HT1080 (cell line): ENCODE data around the gene PRKCE. TPM values are rescaled to one million over a fixed set of nuclear protein-coding genes. Genes with fewer than 3 reads are reported as not detected.

Experiments
- DNase-seq: peaks from one replicate; pipeline ENCODE4 v3.0.0-alpha.2; 2015; ENCODE audit warnings: low read depth
- total RNA-seq: library from RNA; depleted of rRNA; stranded (reverse); fragments of >200 nt; shearing (Covaris generic); gene quantifications from 2 replicates; pipeline ENCODE4 v1.2.3, GENCODE V29; 2014

The PRKCE gene
- total RNA-seq, 1 experiment from 2014 or later = 31.7 TPM

DNA sequence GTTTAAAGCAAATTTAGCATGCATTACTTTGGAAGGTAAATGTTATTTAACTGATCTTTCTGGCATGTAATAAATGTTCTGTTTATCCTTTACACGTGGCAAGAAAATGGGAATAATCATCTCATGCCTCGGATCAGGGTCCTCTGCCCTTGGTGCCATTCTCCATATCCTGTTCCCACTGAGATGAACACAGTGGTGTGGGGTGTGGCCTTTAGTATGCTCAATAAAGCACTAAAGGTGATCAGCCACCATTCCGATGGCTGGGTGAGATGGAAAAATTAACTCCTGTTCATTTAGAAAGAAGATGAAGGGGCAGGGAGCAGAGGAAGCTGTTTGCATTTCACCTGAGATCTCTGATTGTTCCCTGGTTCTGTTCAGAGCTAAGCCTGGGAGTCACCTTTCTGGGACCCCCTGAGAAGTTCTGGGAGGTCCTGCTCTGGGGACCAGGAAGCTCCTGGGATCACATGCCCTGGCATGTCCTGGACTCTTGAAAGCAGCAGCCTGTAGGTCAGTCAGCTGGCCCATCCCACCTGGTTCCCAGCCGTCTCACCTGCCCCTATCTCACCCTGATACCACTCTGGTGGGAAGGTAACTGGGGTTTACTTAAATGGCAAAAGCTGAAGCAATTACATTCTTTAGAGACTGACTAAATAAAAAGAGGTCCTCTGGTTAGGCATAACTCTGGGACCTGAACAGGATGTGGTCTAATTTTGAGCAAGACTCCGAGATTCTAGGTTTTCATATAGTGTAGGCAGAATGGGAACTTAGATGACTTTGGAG, 356.8 kb downstream of the PRKCE start:
- peak; percentile 71 for DNase-seq

- DNase-seq = no peak
These were observed 357.8 kb downstream of the PRKCE start for GRCh38 chr2:46009315-46009714.

DNA sequence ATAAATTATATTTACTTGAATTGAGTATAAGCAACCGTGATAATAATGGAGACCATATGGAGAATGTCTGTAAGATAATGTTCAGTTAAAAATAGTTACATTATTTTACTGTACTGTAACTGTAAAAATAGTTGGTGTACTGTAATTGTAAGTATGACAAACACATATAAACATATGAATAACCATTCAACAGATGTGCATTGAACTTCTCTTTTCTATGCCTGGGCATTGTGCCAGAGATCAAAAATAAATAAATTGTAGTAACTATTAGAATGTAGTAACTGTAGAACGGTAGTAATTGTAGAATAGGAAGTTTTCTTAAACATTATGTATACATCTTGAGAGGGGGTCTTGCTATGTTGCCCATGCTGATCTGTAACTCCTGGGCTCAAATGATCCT, 358.3 kb downstream of the PRKCE start:
- DNase-seq = no peak

GRCh38 chr2:46010223-46010924, 358.9 kb downstream of the PRKCE start:
- no peak for DNase-seq

DNA sequence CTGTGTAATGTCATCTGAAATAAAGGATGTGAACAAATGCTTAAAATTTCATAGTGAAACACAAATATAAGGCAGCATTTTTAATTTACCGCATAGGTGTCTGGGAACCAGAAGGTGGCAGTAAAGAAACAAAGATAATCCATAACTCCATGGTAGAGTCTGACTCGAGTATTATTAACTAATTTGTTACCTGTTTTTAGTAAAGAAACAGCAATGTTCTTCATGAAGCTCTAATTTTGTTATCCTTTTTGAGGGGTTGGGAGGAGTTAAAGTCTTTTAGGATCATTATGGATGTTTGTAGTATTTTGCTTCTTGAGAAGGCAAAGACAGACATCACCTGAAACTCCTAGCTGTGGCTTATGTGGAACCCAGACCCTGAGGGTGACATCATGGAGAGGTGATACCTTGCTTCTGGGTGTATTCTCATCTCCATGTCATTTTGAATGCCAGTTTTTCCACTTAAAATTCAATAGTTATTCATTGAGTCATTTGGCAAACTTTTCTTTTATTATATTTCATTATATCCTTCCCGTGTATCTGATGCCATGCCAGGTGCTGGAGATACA, 359.5 kb downstream of the PRKCE start:
- DNase-seq = peak; percentile 38

DNA sequence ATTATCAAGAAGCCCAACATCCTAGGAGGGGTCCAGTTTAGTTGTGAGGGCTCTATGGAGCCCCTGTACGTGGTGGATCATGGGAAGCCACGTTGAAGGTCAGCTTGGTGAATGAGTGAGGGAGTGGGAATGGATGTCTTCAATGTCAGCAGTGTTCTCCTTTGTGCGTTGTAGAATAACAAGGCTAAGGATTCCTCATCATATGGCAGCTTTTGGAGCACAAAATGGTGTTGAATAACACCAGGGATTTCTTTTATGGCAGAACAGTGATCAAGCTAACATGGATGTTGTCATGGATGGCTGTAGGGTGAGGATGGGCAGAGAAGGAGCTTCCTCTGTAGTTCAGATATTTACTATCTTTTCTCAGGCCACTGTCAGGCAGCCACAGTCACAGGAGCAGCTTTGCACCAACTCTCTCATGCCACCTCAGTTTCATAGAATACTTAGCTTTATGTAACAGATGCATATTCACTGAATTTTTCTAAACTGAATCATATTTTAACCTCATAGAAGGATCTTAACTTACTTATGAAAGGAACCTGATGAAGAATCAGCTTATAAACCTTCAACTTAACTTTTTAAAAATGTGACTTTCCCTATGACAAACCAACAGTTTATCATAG, 361.3 kb downstream of the PRKCE start:
- no peak for DNase-seq

- DNase-seq = no peak
These were observed 362.3 kb downstream of the PRKCE start for GRCh38 chr2:46013726-46014125.

GRCh38 chr2:46014911-46015654, 363.6 kb downstream of the PRKCE start:
- DNase-seq = peak; percentile 64

DNA sequence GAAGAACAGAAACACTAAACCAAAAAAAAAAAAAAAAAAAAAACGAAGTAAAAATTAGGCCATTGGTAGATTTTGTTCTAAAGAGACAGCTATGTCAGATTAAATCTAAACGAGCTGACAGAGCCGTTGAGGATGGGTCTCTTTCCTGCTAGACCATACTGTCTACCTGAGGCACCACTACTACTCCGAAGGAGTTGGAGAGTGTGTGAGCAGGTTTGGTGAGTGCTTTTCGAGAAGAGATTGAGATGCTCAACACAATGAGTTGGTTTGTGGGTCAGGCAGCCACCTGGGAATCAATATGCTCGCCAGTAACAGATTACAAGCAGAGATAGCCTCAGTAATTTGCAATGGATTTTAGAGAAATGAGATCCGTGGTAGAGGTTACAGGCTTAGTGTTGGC, 364.2 kb downstream of the PRKCE start:
- DNase-seq = no peak

GRCh38 chr2:46016091-46016490, 364.6 kb downstream of the PRKCE start:
- DNase-seq = no peak

DNA sequence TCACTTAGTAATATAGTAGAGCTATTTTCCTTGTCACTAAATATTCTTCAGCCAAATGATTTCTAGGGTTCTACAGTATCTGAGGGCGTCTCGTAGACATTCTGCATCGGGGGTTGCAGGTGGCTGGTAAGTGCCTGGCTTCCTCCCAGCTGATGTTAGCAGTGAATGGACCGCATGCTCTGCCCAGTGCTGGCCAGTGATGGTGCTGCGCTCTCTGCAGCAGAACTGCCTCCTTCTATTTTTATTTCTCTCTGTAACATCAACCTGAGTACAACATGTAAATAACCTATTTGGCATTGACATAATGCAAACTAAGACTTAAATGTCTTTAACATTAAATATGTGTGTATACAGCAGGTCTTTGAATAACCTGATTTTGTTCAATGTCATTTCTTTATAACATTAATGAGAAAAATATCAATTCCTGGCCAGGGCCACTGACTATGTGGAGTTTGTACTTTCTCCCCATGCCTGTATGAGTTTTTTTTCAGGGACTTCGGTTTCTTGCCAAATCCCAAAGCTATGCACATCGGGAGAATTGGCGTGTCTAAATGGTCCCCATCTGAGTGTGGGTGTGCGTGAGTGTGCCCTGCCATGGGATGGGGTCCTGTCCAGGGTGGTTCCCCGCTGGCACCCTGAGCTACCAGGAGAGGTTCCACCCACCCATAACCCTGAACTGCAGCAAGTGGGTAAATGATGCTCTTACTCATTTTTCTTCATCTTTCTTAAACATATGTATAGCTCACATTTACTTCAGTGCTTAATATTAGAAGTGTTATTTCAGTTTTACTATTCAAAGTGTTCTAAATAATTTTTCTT, 367.5 kb downstream of the PRKCE start:
- no peak for DNase-seq

DNA sequence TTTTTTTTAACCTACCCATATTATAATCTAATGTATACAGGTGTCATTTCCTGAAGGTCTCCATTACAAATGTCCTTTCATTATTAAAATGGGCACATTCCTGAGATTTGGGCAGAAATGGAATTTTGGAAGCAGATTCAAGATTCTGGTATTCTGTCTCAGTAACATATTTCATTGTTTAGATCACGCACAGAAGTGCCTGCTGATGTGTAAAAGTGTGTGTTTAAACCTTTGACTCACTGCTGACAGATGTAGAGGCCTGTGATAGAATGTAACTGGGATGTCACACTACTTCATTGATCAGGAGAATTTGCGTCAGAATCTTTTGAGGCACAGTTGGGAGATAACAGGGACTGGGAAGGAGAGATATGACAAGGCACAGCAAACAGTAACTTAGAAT, 368.9 kb downstream of the PRKCE start:
- DNase-seq = no peak

DNA sequence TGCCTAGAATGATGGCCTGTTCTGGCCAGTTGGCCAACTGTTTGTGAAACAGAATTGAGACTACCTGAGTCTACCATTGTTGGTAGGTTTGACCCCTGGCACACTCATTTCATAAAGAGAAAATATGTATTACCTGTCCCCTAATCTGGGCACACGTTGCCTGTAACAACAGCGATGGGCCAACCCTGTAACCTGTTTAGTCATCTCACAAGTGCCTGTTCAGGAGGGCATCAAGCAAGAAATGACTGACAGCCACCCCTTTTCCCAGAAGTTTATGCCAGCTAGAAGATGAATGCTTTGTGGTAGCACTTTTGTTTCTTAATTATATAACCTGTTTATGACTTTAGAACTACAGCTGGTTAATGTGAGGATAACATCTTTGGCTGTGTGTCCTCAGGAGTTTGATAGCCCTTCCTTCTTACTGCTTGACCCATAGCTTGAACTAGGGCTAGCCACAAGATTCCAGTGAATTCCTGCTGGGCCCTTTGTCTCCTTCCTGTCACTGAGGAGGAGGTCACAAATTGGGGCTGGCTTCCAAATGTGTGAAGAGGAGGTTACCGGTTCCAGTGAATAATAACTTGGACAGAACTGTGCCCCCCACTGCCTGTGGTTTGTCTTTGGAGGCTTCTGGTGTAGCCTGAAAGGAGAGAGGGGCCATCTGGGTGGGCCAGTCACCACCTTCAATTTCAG, 371.8 kb downstream of the PRKCE start:
- DNase-seq = no peak

DNA sequence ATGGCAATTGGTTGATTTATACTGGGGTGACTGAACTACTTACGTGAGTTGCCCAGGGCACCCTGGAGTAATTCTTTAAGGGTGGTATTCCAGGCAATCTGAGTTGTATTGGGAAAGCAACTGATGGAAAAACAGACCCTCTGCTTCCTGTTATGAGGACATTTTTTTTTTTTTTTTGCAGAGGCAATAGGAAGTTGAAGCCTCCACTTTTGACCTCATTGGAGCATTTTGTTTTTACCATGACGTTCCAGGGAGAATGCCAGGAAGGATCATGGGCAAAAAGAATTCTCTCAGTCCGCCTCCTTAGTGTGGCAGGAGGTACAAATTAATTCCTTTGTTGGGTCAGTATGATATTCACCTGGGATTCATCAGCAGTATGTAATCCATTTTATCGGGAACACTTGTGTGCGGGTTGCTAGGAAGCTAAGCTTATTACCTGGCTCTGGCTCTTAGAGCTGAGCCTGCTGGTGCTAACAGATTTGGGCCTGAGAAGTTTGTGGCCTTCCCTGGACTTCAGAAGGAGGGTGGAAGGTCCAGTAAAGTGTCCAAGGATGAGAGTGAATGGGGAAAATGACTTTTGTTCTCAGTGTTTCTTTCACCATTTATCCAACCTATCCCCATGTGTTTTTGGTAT, 372.8 kb downstream of the PRKCE start:
- DNase-seq = no peak

- DNase-seq = no peak
These were observed 373.6 kb downstream of the PRKCE start for GRCh38 chr2:46025081-46025480.

- no peak for DNase-seq
These were observed 374.2 kb downstream of the PRKCE start for GRCh38 chr2:46025676-46026075.

DNA sequence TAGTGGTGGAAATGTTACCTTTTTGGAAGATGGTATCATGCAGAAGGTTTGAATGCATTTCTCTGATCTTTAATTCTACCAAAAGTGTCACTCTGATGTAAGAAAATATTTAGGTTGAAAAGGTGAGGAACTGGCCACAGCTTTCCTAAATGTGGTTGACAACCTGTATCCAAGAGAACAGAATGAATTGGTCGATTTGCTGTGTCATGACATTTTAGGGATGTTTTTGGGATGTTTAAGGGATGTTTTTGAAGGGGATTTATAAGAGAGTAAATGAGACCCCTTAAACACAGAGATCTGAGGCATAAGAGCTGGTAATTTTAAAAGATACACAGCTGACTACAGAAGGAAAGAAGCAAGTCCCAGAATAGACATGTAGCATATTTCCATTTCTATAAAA, 375.0 kb downstream of the PRKCE start:
- DNase-seq = no peak

- peak; percentile 77 for DNase-seq
These were observed 377.9 kb downstream of the PRKCE start for GRCh38 chr2:46029332-46029811.

GRCh38 chr2:46030330-46030729, 378.9 kb downstream of the PRKCE start:
- DNase-seq = no peak
